Calu3 (cell line): ENCODE data around the gene LSM14A. TPM values are rescaled to one million over a fixed set of nuclear protein-coding genes. Genes with fewer than 3 reads are reported as not detected.

Experiments
- BruUV-seq: library from RNA; stranded (reverse); fragments of 400-500 nt; replicated peaks from 2 replicates; lab custom pipeline; 2021; lab: Mats Ljungman, UMichigan
- CTCF ChIA-PET: fragments of 300-600 bp; sonication (Branson Sonifier 250); formaldehyde crosslinking; loops from one replicate; lab custom pipeline; 2022; ENCODE audit warnings: antibody characterized with exemption; lab: Charles Lee
- DNase-seq: peaks from one replicate; pipeline ENCODE4 v3.0.0; 2022
- H3K27ac Mint-ChIP-seq: one replicate; pipeline ENCODE4 v1.8.0; 2022; ENCODE audit warnings: mixed read lengths; ENCODE audit not compliant: unreplicated experiment
- H3K27me3 Mint-ChIP-seq: one replicate; pipeline ENCODE4 v1.8.0; 2022; ENCODE audit warnings: mixed read lengths; ENCODE audit not compliant: unreplicated experiment
- H3K36me3 Mint-ChIP-seq: one replicate; pipeline ENCODE4 v1.8.0; 2022; ENCODE audit warnings: mild to moderate bottlenecking, moderate library complexity, mixed read lengths; ENCODE audit not compliant: insufficient read depth, unreplicated experiment
- H3K4me1 Mint-ChIP-seq: one replicate; pipeline ENCODE4 v1.8.0; 2022; ENCODE audit warnings: mild to moderate bottlenecking, low read depth, mixed read lengths; ENCODE audit not compliant: unreplicated experiment
- H3K4me3 Mint-ChIP-seq: one replicate; pipeline ENCODE4 v1.8.0; 2022; ENCODE audit warnings: mild to moderate bottlenecking, low read depth, moderate library complexity, mixed read lengths; ENCODE audit not compliant: unreplicated experiment
- H3K9me3 Mint-ChIP-seq: one replicate; pipeline ENCODE4 v1.8.0; 2022; ENCODE audit warnings: low read depth, mixed read lengths; ENCODE audit not compliant: unreplicated experiment
- intact Hi-C: fragments of 100-400 bp; cut with micrococcal nuclease; formaldehyde crosslinking; loops from one replicate; pipeline ENCODE4 v1.10.0; 2022; ENCODE audit not compliant: unreplicated experiment
- total RNA-seq: library from RNA; stranded (reverse); gene quantifications from 2 replicates; pipeline ENCODE4 v1.2.3, GENCODE V29; 2022
- TF ChIP-seq, protein P1 (sequence below): fragments of 200-600 bp; IDR thresholded peaks from one replicate; pipeline ENCODE4 v1.8.0; 2022; ENCODE audit warnings: antibody characterized with exemption; ENCODE audit not compliant: unreplicated experiment

LSM14A gene
- total RNA-seq, 1 experiment from 2014 or later: 131 TPM

DNA sequence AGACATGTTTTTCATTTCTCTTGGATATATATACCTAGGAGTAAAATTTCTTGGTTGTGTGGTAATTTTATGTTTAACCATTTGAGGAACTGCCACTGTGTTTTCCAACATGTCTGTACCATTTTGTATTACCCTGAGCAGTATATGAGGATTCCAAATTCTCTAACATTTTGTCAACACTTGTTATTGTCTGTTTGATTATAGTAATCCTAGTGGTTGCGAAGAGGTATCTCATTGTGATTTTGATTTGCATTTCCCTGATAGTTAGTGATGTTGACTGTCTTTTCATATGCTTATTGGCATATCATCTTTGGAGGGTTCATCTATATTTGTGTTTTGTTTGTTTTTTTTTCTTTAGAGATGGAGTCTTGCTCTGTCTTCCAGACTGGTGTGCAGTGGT lies 103.4 kb downstream of the LSM14A start:
- no TSS peak for BruUV-seq
- H3K4me3 Mint-ChIP-seq: no peak overlapping the region
- H3K27ac Mint-ChIP-seq: no peak overlapping the region
- H3K36me3 Mint-ChIP-seq: no peaks in the 10 kb centered on the region
- DNase-seq: no peak
- intact Hi-C loops: no loop called here
- TF ChIP-seq, protein P1, sequence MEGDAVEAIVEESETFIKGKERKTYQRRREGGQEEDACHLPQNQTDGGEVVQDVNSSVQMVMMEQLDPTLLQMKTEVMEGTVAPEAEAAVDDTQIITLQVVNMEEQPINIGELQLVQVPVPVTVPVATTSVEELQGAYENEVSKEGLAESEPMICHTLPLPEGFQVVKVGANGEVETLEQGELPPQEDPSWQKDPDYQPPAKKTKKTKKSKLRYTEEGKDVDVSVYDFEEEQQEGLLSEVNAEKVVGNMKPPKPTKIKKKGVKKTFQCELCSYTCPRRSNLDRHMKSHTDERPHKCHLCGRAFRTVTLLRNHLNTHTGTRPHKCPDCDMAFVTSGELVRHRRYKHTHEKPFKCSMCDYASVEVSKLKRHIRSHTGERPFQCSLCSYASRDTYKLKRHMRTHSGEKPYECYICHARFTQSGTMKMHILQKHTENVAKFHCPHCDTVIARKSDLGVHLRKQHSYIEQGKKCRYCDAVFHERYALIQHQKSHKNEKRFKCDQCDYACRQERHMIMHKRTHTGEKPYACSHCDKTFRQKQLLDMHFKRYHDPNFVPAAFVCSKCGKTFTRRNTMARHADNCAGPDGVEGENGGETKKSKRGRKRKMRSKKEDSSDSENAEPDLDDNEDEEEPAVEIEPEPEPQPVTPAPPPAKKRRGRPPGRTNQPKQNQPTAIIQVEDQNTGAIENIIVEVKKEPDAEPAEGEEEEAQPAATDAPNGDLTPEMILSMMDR: no peak
- no peaks in the 10 kb centered on the region for H3K27me3 Mint-ChIP-seq
- CTCF ChIA-PET: no interaction called here
- peaks cover 27% of the 10 kb centered on the region for H3K4me1 Mint-ChIP-seq
- H3K9me3 Mint-ChIP-seq: no peaks in the 10 kb centered on the region

DNA sequence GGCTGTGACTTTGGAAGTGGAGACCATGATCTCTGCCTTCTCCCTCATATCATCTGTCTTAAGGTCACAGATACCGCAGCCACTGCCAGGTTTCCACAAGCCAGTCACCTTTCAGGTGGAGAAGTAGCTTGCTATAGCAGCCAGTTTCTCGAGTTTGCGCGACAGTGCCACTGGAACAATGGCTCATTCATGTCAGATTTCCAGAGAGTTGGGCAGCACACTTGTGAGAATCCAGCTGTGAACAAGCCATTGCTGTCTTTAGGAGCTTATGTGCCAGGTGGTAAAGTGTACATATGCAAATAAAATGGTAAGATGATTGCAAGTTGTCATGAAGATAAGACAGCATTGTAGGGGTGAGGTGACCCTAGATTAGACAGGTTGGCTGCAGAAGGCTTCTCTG lies 104.3 kb downstream of the LSM14A start:
- H3K27me3 Mint-ChIP-seq: no peaks in the 10 kb centered on the region
- BruUV-seq: no TSS peak
- TF ChIP-seq, protein P1: no peak
- intact Hi-C loops: no loop called here
- H3K27ac Mint-ChIP-seq: no peak overlapping the region
- H3K36me3 Mint-ChIP-seq: no peaks in the 10 kb centered on the region
- peaks cover 29% of the 10 kb centered on the region for H3K4me1 Mint-ChIP-seq
- no peaks in the 10 kb centered on the region for H3K9me3 Mint-ChIP-seq
- no peak for DNase-seq
- CTCF ChIA-PET: interaction anchor here (0.6 to 1.4 kb wide), 2 partner anchors 44 to 58 kb away, joined by 3 read pairs; no protein-coding TSS in a partner anchor
- no peak overlapping the region for H3K4me3 Mint-ChIP-seq

DNA sequence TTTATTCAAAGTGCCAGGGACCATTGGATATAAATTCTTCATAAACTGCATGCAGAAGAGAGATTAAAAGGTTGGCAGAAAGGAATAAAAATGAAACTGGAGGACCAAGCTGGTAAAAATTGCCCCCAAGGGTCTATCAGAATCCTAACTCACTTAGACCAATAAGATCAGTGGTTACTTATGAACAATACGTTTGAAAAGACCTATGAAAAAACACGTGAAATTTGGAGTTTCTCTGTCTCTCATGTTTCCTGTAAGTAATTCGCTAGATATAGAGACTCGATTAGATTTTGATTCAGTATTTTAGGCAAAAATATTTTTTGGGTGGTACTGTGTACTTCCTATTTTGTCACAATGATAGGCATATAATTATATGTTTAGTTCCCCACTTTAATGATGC lies 104.9 kb downstream of the LSM14A start:
- Mint-ChIP-seq H3K27ac (no peak overlapping the region), H3K9me3 (no peaks in the 10 kb centered on the region), H3K4me1 (peaks cover 35% of the 10 kb centered on the region), H3K27me3 (no peaks in the 10 kb centered on the region), H3K36me3 (no peaks in the 10 kb centered on the region), H3K4me3 (no peak overlapping the region)
- no TSS peak for BruUV-seq
- intact Hi-C loops: no loop called here
- TF ChIP-seq, protein P1: no peak
- CTCF ChIA-PET: interaction anchor here (1.4 kb wide), 1 partner anchor 45 kb away, joined by 3 read pairs; no protein-coding TSS in a partner anchor
- no peak for DNase-seq

DNA sequence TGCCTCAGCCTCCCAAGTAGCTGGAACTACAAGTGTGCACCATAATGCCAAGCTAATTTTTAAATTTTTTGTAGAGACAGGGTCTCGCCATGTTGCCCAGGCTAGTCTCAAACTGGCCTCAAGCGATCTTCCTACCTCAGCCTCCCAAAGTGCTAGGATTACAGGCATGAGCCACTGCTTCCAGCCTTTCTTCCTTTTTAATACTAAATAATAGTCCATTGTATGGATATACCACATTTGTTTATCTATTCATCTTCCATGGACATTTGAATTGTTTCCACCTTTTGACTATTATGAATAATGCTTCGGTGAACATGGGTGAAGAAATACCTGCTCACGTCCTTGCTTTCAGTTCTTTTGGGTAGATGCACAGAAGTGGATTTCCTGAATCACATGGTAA lies 106.5 kb downstream of the LSM14A start:
- intact Hi-C loops: no loop called here

More for the DNA sequence above, 106.5 kb downstream of the LSM14A start:
- no TSS peak for BruUV-seq
- CTCF ChIA-PET: no interaction called here
- Mint-ChIP-seq H3K36me3 (no peaks in the 10 kb centered on the region), H3K9me3 (no peaks in the 10 kb centered on the region), H3K27me3 (no peaks in the 10 kb centered on the region), H3K27ac (no peak overlapping the region), H3K4me3 (no peak overlapping the region), H3K4me1 (peaks cover 40% of the 10 kb centered on the region)
- DNase-seq: no peak
- TF ChIP-seq, protein P1: no peak

Other genes starting within 250 kb of the LSM14A start
- 18.0 and 19.9 TPM in 2 replicates for gene GARRE1, start 82.0 kb downstream of the LSM14A start, total RNA-seq
- 353 and 375 TPM in 2 replicates for gene GPI, start 192.7 kb downstream of the LSM14A start, total RNA-seq
- 29.3 and 35.7 TPM in 2 replicates for gene PDCD2L, start 231.9 kb downstream of the LSM14A start, total RNA-seq